Measurements from ENCODE around the gene KCNQ1.

Gene KCNQ1

DNA sequence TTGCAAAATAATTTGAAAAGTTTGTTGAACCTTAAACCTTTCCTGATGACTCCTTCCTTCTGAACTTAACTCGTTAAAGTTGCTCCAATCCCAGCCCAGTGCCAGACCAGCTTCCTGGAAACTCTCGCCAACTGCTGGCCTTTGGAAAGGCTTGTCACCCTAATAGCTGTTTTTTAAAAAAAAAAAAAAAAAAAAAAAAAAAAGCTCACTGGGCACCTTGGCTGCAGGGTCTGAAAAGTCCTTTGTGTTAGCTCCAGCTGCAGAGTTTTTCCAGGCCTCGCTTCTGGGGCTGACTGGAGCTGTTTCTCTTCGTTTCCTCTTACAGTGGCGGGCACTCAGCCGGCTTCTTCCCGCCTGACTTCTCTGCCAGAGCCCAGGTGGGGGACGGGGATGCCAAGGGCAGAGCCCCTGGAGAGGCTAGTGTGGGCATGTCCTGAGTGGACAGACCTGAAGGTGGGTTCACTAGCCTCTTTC lies 229.9 kb downstream of the KCNQ1 start:
- no peak for DNase-seq

DNA sequence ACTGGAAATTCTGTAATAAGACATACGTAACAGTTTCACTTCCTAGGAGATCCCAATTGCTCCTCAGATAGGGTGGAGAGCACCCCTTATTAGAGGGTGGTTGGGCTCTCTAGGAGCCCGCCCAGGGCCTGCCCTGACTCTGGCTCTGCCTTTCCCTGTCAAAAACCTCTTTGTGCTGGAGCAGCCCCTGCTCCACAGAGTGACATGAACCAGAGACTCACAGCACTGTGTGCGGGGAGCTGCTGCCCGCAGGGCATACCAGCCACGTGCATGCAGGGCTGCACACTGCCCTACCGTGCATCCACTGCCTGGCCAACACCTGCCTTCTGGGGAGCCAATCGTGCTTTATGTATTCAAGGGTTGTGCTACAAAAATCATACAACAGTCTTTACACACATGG lies 230.7 kb downstream of the KCNQ1 start:
- no peak for DNase-seq

DNA sequence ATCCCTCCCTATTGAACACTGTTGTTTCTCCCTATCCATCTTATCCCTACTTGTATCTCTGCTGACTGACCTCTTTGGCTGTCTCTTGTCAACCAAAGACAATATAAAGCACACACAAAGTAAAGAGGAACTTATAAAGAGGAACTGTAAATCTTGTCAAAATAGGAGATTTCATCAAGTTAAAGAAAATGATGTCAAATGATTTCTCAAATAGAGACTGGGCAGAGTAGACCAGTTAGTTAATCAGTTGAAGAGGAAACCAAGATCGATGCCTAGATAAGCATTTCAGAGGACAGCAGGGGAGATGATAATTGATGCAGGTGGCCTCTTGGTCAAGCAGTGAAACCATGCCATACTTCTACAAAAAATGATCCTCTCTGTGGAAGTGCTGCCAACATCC lies 232.3 kb downstream of the KCNQ1 start:
- no peak for DNase-seq

DNA sequence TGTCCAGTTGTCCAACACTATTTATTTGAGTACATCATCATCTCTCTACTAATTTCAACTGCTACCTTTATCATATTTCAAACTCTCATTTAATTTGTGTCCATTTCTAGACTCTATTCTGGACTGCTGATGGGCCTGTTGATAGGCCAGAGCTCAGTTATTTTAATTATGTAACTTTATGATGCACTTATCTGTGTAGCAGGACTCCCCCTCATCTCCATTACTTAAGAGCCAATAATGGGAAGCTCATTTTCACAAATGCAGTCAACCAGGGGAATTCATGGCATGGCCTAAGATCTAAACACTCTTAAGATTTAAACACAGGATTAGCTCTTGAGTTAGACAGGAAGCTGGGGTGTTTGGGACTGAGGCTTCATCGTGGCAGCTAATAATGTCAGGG lies 233.6 kb downstream of the KCNQ1 start:
- DNase-seq = no peak

DNA sequence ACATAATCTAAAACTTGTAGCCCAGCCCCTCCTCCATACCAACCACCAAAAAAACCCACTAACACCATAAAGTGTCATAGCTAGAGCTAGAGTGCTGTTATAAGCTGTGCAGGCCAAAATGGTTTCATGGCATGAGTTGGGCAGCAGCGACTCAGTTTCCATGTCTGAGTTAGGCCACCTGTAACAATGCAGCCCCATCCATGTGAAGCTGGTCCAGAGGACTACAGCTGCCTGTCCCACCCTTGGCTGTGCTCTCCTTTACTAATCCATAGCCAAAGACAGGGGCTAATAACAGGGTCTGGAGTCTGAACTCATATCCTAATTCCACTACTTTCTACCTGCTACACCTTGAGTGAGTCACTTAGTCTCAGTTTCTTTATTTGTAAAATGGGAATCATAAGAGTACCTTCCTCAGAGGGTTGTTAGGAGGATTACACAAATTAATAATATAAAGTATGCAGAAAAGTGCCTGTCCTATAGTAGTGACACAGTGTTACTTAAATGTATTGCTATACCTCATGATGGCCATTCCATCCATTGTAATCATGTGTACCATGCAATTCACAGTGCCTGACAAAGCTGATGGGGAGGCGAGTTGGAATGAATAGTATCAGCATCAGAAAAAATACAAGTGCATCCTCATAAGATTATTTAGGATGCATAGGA lies 234.3 kb downstream of the KCNQ1 start:
- no peak for DNase-seq

DNA sequence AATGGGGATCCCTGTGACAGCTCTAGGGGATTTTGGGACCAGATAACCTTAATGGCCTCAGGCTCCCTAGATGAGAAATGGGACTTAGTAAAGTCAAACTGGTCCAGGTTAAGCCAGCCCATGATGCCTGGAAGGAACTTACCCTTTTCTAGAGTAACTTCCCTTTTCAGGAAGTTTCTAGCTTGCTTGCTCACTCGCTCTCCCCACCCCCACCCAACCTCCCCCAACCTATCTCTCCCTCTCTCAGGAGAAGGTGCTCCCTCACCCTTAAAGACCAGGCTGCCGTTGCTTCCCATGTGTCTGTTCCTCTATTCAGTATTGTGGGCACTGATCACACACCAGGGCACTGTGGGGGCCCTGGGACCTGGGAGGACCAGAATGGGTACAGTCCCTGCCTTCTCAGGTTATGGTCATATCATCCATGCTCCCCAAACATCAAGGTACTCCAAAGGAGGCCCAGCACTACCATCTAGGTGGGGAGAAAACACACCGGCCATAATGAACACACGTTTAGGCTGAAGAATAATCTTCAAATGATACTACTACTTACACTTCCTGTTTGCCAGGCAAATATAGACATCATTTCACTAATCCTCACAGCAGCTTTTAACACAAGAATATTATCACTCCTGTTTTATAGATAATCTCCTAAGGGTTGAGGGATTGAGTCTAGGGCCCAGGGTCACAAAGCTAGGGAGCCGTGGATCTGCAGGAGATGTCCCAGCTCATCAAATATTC lies 236.8 kb downstream of the KCNQ1 start:
- no peak for DNase-seq

DNA sequence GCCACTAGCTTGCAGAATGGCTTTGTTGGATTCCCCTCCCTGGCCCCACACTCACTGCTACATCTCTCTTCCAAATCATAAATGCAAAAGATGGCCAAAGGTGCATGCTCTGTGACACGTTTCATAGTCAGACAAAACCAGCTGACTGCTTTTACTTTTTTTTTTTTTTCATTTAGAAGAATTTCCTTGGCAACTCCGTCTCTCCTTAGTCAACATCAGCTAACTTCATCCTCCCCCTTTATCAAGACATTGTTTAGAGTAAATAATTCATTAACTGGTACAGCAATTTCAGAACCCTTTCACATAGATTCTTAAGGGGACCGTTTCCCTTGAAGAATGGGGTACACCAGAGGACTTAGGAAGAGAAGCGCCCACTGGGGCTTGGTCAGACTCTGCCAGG lies 239.0 kb downstream of the KCNQ1 start:
- no peak for DNase-seq

DNA sequence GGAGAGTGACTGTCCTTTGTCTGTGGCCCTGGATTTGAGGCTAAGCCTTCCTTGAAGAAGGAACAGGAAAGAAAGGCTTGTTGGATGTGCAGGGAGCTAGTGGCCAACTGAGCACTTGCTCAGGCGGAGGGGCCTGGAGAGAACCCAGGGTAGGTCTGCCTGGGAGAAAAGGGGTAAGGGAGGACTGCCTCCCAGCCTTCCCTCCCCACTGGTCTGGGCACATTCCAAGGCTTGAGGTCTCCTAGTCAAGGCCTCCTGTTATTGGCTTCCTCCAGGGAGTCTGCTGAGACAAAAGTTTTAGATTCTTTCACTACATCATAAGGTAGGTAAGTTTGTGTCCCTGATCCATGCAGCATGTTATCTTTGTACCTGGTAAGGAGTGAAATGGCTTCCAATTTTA lies 239.8 kb downstream of the KCNQ1 start:
- DNase-seq = no peak

DNA sequence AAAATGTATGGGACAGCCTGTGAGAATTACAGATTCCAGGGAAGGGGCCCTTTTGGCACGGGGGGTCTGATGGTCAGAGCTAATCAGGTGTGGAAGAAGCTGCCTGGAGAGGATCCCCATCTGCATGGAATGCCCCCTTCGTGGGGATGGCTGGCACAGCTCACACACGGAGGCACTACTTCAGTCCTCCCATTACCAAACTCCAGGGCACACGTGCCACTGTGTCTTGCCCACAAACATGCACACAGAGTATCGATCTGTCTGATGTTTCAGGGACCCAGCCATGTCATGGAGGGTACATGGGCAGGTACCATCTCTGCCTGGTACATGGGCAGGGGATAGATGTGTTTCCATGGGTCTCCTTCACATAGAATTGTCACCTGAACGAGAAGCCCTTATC lies 240.2 kb downstream of the KCNQ1 start:
- DNase-seq = no peak

DNA sequence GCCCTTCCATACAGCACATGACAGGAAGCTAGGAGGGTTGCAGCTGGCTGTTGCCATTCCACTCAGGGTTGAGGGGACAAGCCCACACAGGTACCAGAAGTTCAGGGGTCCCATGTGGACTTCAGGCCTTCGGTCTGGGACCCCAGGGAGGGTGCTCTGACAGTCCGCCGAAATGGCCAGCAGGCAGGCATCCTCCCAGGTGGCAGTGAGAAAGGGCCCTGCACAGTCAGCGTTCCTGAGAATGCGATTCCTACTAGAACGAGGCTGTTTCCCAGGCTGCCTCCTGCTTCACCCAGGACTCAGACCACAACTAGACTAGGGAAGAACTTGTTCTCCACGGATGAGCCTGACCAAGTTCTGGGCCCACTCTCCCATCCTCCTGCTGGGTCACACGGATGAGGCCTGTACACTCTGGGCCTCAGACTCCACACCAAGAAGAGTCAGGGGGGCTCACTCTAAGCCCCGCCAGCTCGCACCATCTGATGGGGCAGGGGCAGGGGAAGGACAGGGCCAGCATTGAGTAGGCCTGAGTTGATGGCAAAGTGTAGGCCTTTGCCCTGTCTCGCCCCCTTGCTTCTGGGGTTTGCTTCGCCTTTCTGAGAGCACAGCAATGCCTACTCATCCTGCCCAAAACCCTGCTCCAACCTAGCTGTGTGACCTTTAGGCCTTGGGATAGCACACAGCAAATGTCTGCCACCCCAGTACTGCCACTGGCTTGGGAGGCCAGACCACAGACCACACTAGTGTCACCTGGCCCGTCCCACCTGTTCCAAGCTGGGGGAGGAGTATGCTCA lies 241.0 kb downstream of the KCNQ1 start:
- DNase-seq = no peak

DNA sequence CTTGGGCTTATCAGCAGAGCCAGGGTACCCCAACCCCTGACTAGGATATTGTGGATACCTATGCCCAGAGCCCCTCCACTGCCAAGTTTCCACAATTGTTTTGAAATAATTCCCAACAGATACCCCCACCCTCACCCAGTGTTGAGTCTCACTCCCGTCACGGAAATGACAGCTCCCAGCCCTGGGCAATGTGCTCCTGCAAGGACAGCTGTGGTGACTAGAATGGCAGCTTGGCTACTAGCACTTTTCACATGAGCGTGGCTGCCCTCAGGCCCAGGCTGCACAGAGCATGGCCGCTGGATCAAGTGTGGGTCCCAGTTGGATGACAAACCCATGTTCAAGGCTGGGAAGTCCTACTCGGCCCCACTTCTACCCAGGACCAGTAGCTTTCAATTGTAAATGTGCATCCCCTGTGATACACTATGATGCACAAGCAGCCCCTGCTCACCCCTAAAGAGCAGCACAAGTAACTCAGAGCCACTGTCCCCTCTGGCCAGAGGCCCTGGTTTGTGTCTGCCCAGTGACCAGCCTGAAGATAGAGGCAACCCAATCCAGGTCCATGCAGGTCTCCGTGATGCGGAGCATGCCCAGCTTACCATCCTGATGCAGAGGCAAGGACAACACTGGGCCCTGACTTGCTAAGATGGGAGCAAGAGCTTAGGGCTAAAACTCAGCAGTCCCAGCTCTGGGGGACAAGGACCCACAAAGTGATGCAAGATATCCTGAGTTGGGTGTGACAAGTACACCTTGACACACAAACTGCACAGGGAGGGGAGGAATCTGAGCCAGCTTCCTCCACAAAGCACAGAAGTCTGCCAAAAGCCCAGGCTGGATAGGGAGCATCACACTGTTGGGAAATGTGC lies 241.8 kb downstream of the KCNQ1 start:
- DNase-seq = no peak

DNA sequence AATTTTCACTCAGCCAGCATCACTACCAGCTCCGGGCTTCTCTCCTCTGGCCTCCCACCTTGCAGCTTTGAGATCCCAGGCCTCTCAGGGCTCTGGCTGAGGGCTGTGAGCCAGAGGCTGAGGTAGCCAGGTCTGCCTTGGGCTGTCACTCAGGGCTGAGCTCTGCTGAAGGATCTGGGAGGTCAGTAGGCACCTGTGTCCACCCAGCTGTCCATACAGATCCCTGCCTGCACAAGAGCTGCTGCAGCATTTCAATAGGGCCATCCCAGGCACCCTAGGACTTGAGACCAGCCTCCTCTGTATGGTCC lies 242.4 kb downstream of the KCNQ1 start:
- DNase-seq = no peak

DNA sequence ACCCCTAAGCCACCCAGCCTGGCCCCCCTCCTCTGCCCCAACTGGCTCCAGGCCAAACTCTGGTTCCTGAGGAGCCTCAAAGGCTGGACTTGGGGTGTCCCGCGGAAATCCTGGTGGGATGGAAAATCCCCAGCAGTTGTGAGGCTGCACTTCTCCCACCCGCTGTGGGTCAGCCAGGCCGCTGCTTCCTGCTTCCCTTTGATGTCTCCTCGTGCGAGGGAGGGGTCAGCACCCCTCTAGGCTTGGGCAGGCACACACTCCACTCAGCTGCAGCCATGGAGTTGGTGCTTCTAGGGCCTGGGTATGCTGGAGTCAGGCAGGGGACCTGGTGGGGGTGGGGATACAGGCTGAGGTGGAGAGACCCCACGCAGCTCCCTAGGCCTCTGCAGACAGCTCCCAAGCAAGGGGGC lies 243.0 kb downstream of the KCNQ1 start:
- no peak for DNase-seq

DNA sequence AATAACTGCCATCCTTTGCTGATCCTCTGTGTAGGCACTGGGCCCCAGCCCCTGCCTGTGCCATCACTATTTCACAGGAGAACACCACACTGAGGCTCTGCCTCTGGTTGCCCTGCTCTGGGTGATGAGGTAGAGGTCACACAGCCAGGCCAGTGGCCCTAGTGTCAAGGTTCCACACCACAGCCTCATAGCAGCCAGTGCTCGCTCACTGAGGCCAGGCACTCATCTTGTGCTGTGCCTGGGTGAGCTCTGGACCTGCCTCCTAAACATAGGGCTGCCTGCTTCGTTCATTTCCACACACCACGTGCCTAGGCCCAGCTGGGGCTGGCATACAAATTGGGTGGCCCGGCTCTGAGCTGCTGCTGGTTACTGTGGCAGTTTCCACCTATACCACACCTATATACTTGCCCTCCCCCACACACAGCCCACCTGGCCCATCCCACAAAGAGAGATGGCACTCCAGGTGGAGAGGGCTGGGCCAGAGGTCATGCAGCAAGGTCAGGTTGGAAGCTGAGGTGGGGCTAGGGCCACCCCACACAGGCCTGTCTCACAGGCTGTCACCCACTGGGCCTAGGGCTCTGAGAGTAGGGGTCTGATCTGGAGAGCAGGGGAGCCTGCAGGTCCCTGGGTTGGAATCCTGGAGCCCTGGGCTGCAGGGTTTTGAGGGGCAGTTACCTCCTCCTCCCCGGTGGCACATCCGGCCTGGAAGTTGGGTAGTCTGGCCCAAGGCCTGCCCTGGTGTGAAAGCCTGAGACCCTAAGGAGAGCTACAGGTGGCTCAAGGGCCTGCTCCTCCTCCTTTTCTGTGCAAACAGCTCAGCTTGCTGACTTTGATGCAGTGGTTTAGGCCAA lies 243.8 kb downstream of the KCNQ1 start:
- DNase-seq = no peak

DNA sequence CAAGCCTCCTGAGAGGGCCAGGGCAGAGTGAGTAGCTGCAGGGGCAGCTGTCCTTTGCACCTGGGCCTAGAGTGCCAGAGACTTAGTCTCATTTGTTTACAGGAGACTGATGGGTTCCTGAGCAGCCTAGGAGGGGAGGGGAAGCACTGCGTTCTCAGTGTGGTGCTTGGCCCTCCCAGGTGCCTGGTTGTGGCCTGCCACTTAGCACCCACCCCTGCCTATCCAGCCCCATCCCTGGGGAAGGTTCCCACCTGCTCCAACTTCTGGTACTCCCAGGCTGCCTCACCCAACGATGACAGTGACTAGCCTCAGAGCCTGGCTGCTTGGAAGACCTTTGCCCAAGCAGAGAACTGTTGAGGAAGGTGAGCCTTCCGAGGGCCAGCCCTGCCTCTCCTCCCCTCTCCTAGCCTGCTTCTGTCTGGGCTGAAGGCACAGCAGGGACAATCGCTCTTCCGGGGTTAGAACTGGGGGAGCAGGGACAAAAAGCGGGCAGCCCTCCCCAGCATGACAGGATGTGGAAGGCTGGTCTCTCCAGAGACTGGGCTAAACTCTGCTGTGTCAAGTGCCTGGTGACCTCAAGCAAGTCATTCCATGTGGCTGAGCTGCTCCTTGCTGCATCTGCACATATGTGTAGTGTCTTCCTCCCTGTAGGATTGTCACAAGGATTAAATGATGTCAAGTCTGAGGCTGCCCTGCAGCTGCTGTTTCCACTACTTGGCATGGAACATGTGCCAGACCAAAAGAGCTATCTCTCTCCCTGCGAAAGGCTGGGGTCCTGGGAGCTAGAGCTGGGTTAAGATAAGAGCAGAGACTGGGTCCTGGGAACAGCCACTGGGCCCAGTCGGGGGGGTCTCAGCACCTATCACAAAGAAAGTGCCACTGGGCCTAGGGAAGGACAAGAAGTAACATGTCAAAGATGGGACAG lies 245.1 kb downstream of the KCNQ1 start:
- no peak for DNase-seq

DNA sequence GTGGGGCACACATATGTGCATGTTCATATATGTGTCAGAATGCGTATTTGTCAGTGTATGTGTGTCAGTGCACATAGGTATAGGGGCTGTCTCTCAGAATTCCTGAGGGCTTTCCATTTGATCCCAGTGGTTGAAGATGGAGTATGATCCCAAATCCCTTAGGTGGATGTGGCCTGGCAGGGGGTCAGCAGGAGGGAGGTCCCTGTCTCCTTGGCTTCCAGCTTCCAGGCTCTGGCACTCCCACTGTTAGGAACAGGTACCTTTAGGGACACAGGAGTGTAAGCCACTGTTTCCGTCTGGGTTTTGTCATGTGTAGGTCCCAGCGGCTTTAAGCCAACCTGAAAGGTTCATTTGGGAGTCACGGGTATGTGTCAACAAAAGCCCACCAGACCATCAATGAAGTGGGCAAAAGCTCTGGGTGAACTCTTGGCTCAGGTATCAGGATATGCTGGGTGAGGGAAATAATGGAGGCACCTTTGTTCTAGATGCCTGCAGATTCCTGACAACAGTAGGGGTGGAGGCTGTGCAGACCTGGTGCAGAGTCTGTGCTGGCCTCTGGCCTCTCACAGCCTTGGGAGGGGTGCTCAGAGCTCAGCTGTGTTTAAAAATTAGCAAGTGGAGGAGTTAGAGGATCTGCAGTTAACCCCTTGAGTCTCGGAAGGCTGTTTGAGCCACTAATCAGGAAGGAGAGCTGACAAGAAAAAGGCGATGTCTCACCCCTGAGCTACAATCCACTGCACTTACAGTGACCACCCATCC lies 246.0 kb downstream of the KCNQ1 start:
- DNase-seq = no peak

DNA sequence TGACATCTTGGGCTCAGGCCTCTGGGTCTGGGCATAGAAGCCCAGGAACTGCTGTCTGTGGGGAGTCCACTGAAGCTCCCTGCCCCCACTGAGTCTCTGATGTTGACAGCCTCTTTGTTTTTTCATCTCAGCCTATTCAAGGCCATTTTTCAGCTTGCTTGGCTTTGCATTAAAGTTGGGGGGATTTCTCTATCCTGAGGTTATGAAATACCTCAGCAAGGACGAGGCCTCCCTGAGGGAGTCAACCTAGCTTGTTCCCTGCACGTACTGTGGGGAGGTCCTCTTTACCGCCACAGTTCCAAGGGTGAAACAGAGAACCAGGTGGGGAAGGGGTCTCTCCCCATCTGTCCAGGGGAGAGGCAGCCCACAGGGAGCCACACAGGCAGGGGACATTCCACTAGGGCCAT lies 246.6 kb downstream of the KCNQ1 start:
- no peak for DNase-seq

DNA sequence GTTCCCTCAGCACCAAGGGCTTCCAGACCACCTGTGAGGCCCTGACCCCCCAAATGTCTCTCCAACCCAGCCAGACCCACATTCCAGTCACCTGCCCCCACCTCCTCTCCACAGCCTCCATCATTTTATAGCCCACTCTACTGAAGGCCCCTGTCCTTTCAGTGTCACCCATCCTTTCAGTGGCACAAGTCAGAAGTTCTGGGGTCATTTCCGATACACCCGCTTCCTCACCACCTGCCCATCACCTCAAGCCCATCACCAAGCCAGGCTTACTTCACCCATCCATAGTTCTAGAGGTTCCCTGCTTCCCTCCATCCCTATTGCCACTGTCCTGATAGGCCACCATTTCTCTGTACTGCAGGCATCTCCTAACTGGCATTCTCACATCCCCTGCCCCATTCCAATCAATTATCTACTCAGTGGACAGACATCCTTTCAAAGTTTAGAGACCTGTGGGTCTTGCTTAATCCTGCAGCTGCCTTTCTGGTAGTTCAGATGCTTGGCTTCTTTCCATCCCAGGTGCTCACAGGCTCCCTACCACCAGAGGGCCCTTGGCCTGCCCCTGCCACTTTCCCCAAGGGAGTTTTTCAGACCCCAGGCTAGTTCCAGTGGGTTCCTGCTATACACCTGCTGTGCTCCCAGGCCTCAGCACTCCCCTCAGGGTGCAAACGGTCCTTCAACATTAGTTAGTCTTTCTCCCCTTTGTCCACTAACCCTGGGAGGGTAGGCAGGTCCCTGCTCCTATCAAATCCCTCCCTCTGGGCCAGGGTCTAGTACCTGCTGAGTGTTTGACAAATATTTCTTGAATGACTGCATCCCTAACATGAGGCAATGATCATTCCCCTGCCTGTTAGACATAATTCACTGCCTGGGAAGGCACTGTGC lies 247.4 kb downstream of the KCNQ1 start:
- DNase-seq = no peak

All from NCI-H187 (cell line).